ELR (cell line): ENCODE results near the gene OOSP3.
"Not testable (repeated sequence)": the region's sequence is repeated elsewhere in the genome, so short reads cannot be mapped to it uniquely, and the experiment has no call there.

Source experiments
- DNase-seq: peaks from one replicate; pipeline ENCODE4 v3.0.0-alpha.2; 2015; ENCODE audit warnings: low read depth

OOSP3 gene

GRCh38 chr11:59875856-59876519, 2.6 kb upstream of the OOSP3 start:
- no peak for DNase-seq

- DNase-seq = no peak
Measured at GRCh38 chr11:59877325-59877724, 1.3 kb upstream of the OOSP3 start.

- DNase-seq = no peak
Measured at GRCh38 chr11:59877784-59878183, 798 bp upstream of the OOSP3 start.

- no peak for DNase-seq
Measured at GRCh38 chr11:59879567-59879966, 985 bp downstream of the OOSP3 start.

- DNase-seq = no peak
Measured at GRCh38 chr11:59883597-59883996, 5.0 kb downstream of the OOSP3 start.

GRCh38 chr11:59887156-59887555, 8.6 kb downstream of the OOSP3 start:
- DNase-seq = not testable (repeated sequence)

GRCh38 chr11:59891781-59892181, 13.2 kb downstream of the OOSP3 start:
- peak; percentile 58 for DNase-seq

- DNase-seq = no peak
Measured at GRCh38 chr11:59894616-59895015, 16.0 kb downstream of the OOSP3 start.

GRCh38 chr11:59898046-59898445, 19.5 kb downstream of the OOSP3 start:
- no peak for DNase-seq

GRCh38 chr11:59898650-59899049, 20.1 kb downstream of the OOSP3 start:
- peak; percentile 42 for DNase-seq

- DNase-seq = peak; percentile 89
Measured at GRCh38 chr11:59899532-59899931, 20.9 kb downstream of the OOSP3 start.

GRCh38 chr11:59900366-59901126, 22.0 kb downstream of the OOSP3 start:
- DNase-seq = peak; percentile 35

- peak; percentile 98 for DNase-seq
Measured at GRCh38 chr11:59901306-59901705, 22.7 kb downstream of the OOSP3 start.

GRCh38 chr11:59903569-59903968, 25.0 kb downstream of the OOSP3 start:
- not testable (repeated sequence) for DNase-seq

- peak; percentile 66 for DNase-seq
Measured at GRCh38 chr11:59918480-59918879, 39.9 kb downstream of the OOSP3 start.

GRCh38 chr11:59918987-59919589, 40.5 kb downstream of the OOSP3 start:
- DNase-seq = peak; percentile 90

GRCh38 chr11:59923813-59924212, 45.2 kb downstream of the OOSP3 start:
- no peak for DNase-seq

GRCh38 chr11:59931688-59932087, 53.1 kb downstream of the OOSP3 start:
- DNase-seq = no peak

- DNase-seq = no peak
Measured at GRCh38 chr11:59938132-59938531, 59.5 kb downstream of the OOSP3 start, which contains the start of gene OOSP1. TSS of gene OOSP1 (plus strand) at chr11:59938432. CDS start at chr11:59938455, 23 bp downstream.

GRCh38 chr11:59938718-59939117, 60.1 kb downstream of the OOSP3 start:
- no peak for DNase-seq

- no peak for DNase-seq
Measured at GRCh38 chr11:59939482-59939881, 60.9 kb downstream of the OOSP3 start.

- no peak for DNase-seq
Measured at GRCh38 chr11:59941091-59941490, 62.5 kb downstream of the OOSP3 start.
